Small intestine (tissue), 7 donors: ENCODE data around the gene FYB2. TPM values are rescaled to one million over a fixed set of nuclear protein-coding genes. Genes with fewer than 3 reads are reported as not detected.

Experiments
- DNase-seq, 2 donors: peaks; one replicate each; pipeline versions ENCODE4 v3.0.0 to v3.0.0-alpha.2; 2013
- FAIRE-seq: peaks from 2 replicates; lab custom pipeline; 2012; peaks lifted over from hg19 to GRCh38; lab: Jason Lieb, UNC
- H3K27ac ChIP-seq, 3 donors: one replicate each; pipeline ENCODE4 v1.5.1; 2013; ENCODE audit warnings: low read length in 2 of 3, mild to moderate bottlenecking in 2 of 3, control low read depth in 1 of 3, inconsistent platforms in 1 of 3, low read depth in 1 of 3, moderate library complexity in 1 of 3
- H3K27me3 ChIP-seq, 3 donors: one replicate each; pipeline ENCODE4 v1.6.1; 2013; ENCODE audit warnings: low read length in 3 of 3, inconsistent platforms in 1 of 3; ENCODE audit not compliant: control insufficient read depth in 3 of 3, insufficient read depth in 3 of 3
- H3K36me3 ChIP-seq, 3 donors: one replicate each; pipeline ENCODE4 v1.6.1; 2013; ENCODE audit warnings: low read length in 3 of 3, inconsistent platforms in 1 of 3, low read depth in 1 of 3, mild to moderate bottlenecking in 1 of 3, moderate library complexity in 1 of 3; ENCODE audit not compliant: control insufficient read depth in 3 of 3, insufficient read depth in 2 of 3
- H3K4me1 ChIP-seq, 3 donors: one replicate each; pipeline ENCODE4 v1.6.1; 2013; ENCODE audit warnings: low read length in 2 of 3, inconsistent platforms in 1 of 3, low read depth in 1 of 3, mild to moderate bottlenecking in 1 of 3, moderate library complexity in 1 of 3; ENCODE audit not compliant: control insufficient read depth in 3 of 3, insufficient read depth in 2 of 3
- H3K4me3 ChIP-seq, 3 donors: one replicate each; pipeline ENCODE4 v1.5.1; 2013; ENCODE audit warnings: low read length in 3 of 3, control low read depth in 1 of 3, inconsistent platforms in 1 of 3, low read depth in 1 of 3, mild to moderate bottlenecking in 1 of 3, moderate library complexity in 1 of 3
- H3K9me3 ChIP-seq, 2 donors: one replicate each; pipeline ENCODE4 v1.6.1; 2013; ENCODE audit warnings: low read depth in 1 of 2, low read length in 1 of 2; ENCODE audit not compliant: control insufficient read depth in 2 of 2, insufficient read depth in 1 of 2
- WGBS, 3 donors: extraction: QIAGEN DNeasy Blood & Tissue Kit; methylation state at CpG; one replicate each; pipeline ENCODE4 v1.1.7; 2013; 5-methylcytosine and 5-hydroxymethylcytosine counted together
- polyA plus RNA-seq, 4 donors: library from polyadenylated mRNA; stranded (reverse) in 3 of 4; unstranded in 1 of 4; fragments of 200-250 nt in 3 of 4; fragments of 120-200 nt in 1 of 4; gene quantifications; one replicate each; pipeline versions ENCODE4 v1.2.1 to v1.2.3, GENCODE V29; 2013
- donor health status: healthy with polysubstance abuse.
- donor health status: control.
- donor health status: control.
- donor health status: Bipolar disorder and iron deficiency.
- donor health status: healthy.

Gene FYB2
- polyA plus RNA-seq, 4 donors = 1.1 to 10.2 (median 1.2) TPM; not detected in 1

DNA sequence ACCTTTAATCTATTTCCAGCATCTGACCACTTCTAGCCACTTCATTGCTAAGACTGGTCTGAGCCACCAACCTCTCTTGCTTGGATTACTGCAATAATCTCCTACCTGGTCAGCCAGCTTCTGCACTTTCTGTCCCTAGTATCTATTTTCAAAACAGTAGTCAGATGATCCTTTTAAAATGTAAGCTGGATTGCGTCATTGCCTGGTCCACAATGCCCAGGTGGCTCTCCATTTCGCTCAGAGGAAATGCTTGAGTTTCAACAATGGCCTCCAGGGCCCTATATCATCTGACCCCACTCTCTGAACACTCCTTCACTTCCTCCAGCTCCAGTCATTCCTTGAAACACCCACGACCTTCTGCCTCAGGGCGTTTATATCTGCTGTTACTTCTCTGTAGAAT is 2.3 kb downstream of the FYB2 start:
- no peaks in the 10 kb centered on the region for H3K36me3 ChIP-seq
- no peak overlapping the region for H3K4me3 ChIP-seq
- peaks cover 0 to 6% of the 10 kb centered on the region in 2 donors for H3K9me3 ChIP-seq
- peak overlapping the region in 1 of 3 donors; percentile 92 for H3K27ac ChIP-seq
- WGBS, 3 donors = 65 to 72% (median 68%) methylated on average over 4 of the region's 4 CpGs
- peaks cover 0 to 43% (median 0%) of the 10 kb centered on the region in 3 donors for H3K4me1 ChIP-seq
- FAIRE-seq (no peak), DNase-seq (peak in 1 of 2 donors; percentile 75)
- H3K27me3 ChIP-seq = no peaks in the 10 kb centered on the region

DNA sequence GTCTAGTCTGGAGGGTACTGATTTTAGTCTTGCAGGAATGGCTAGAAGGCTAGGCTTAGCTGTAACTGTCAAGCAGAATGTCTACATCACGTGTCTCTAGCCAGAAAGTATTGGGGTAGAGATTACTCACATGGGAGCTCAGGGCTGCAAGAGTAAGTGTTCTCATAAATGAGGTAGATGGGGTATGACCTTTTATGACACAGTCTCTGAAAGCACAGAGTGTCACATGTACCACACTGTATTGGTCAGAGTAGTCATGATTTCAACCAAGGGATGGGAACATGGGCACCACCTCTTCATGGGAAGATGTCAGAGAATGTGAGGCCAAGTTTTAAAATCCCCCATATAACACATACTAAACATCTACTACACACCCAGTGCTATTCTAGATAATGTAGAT is 2.9 kb downstream of the FYB2 start:
- FAIRE-seq (no peak), DNase-seq (no peak)
- H3K4me3 ChIP-seq = no peak overlapping the region
- 82 to 97% (median 91%) methylated on average over 1 of the region's 1 CpG for WGBS, 3 donors
- H3K27ac ChIP-seq = peak overlapping the region in 1 of 3 donors; percentile 92
- H3K36me3 ChIP-seq = no peaks in the 10 kb centered on the region
- H3K4me1 ChIP-seq = peaks cover 0 to 42% (median 0%) of the 10 kb centered on the region in 3 donors
- H3K9me3 ChIP-seq = peaks cover 0 to 6% of the 10 kb centered on the region in 2 donors
- H3K27me3 ChIP-seq = peaks cover 0 to 2% (median 0%) of the 10 kb centered on the region in 3 donors

DNA sequence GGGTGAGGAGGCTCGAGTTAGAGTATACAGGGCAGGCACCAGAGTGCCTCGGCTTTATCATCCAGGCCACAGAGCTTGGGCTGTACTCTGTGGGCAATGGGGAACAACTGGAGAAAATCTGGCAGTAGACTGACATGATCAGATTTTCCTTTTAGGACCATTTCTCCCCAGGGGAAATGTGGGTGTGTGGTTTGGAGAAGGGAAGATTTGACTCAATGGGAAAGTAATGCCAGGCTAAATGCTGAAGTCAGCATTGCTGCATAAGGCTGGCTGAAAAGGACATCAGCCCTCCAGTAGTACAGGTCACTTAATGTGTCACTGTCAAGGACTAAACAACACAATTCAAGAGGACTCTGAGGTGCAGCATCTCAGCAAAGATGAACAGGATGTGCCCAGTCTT is 5.0 kb downstream of the FYB2 start:
- 79 to 91% (median 88%) methylated on average over 2 of the region's 2 CpGs for WGBS, 3 donors
- peaks cover 0 to 2% (median 0%) of the 10 kb centered on the region in 3 donors for H3K27me3 ChIP-seq

DNA sequence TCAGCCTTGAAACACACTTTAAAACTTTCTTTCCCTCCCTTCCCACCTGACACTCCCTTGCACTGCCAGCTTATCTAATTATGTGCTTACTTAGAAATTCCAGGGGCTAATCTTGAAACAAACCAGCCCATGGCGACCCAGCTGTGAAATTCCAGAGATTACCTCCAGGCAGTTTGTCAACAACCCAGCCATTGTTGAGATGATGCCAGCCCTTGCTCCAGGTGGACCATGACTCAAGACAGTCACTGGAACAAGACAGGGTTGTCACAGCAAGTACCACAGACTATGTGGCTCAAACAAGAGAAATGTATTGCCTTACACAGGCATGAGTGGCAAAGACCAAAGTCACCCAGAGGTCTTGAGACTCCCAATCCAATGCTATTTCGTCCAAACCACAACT is 7.9 kb downstream of the FYB2 start:
- H3K9me3 ChIP-seq = peaks cover 0 to 6% of the 10 kb centered on the region in 2 donors
- FAIRE-seq = no peak
- peaks cover 0 to 2% (median 0%) of the 10 kb centered on the region in 3 donors for H3K27me3 ChIP-seq
- no peaks in the 10 kb centered on the region for H3K36me3 ChIP-seq
- 10 to 43% (median 26%) methylated on average over 2 of the region's 2 CpGs for WGBS, 3 donors
- DNase-seq = peak; percentile 31 to 58
- peaks cover 0 to 4% (median 0%) of the 10 kb centered on the region in 3 donors for H3K4me1 ChIP-seq
- no peak overlapping the region for H3K4me3 ChIP-seq
- no peak overlapping the region for H3K27ac ChIP-seq

More for the DNA sequence above, 5.0 kb downstream of the FYB2 start:
- DNase-seq (no peak), FAIRE-seq (no peak)
- H3K4me3 ChIP-seq = no peak overlapping the region
- H3K27ac ChIP-seq = no peak overlapping the region
- peaks cover 0 to 22% (median 0%) of the 10 kb centered on the region in 3 donors for H3K4me1 ChIP-seq
- H3K9me3 ChIP-seq = peaks cover 0 to 6% of the 10 kb centered on the region in 2 donors
- H3K36me3 ChIP-seq = no peaks in the 10 kb centered on the region

DNA sequence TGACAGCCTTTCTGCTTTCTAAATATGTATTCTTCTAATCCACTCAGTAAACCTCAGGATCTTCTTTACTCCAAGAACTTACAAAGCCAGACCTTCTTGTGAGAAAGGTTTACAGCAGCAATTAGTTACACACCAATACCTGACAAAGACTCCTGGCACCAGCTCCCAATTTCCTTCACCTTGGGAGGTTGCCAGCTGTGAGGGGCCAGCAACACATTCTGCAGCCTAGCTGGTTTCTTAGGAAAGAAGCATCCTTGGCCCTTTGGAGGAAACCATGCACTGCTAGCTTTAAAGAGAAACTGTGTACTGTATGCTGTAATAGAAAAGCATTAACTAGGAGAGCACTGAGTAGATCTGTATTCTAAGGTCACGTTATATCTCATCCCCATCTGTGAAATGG is 10.8 kb downstream of the FYB2 start:
- peaks cover 0 to 2% (median 0%) of the 10 kb centered on the region in 3 donors for H3K27me3 ChIP-seq
- H3K4me3 ChIP-seq = no peak overlapping the region
- no peaks in the 10 kb centered on the region for H3K4me1 ChIP-seq
- no peaks in the 10 kb centered on the region for H3K36me3 ChIP-seq
- WGBS, 3 donors = 29 to 82% (median 61%) methylated on average over 1 of the region's 1 CpG
- DNase-seq = no peak
- no peak overlapping the region for H3K27ac ChIP-seq
- FAIRE-seq = no peak
- H3K9me3 ChIP-seq = peaks cover 0 to 4% of the 10 kb centered on the region in 2 donors

DNA sequence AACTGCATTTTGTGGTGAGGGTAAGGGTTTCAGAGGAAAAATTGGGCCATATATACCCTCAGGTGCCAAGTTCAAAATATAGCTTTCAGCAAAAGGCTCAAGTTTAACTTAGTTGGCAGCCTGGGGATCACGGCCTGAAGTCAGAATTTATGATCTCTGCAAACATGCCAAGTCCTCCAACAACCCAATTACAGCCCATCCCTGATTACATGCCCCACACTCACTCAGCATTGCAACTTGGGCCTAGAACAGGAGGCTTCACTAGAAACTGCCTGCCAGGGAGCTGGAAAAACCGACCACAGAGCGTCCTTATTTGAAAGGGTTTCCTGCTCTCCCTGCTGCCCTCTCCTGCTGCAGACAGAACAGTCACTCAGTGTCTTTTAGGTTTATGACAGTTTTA is 12.4 kb downstream of the FYB2 start:
- FAIRE-seq (no peak), DNase-seq (no peak)
- 14 to 39% (median 34%) methylated on average over 3 of the region's 3 CpGs for WGBS, 3 donors
- Histone ChIP-seq H3K27me3 (peaks cover 0 to 2% (median 0%) of the 10 kb centered on the region in 3 donors), H3K9me3 (peaks cover 0 to 4% of the 10 kb centered on the region in 2 donors), H3K4me1 (no peaks in the 10 kb centered on the region), H3K27ac (no peak overlapping the region), H3K36me3 (no peaks in the 10 kb centered on the region), H3K4me3 (no peak overlapping the region)

DNA sequence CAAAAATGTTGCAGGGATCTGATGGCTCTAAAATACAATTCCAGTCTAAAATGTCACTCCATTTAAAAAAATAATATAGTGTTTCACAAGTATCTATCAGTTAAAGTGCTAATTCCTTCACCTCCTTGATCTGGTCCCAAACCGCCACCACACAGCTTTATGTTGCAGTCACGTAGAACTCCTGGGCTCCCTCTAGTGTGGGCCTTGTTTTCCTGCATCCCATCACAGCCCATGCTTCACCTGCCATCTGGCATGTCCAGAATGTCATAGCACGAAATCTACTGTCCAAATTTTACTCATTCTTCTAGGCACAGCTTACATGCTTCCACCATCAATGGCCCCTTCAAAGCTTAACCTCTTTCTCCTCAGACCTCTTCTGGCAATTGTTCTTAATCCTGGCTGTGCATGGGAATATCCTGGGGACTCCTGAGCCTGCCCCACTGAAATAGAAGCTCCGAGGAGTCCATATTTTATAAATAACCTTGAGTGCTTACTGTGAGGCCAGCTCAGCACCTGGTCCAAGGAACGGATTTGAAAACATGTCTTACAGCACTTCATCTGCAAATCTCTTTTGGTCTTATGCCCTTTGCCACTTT is 15.5 kb downstream of the FYB2 start:
- WGBS, 3 donors = 55 to 62% (median 55%) methylated on average over 5 of the region's 5 CpGs
- Histone ChIP-seq H3K9me3 (peaks cover 0 to 4% of the 10 kb centered on the region in 2 donors), H3K4me1 (no peaks in the 10 kb centered on the region), H3K27me3 (no peaks in the 10 kb centered on the region), H3K27ac (no peak overlapping the region), H3K36me3 (no peaks in the 10 kb centered on the region), H3K4me3 (no peak overlapping the region)
- FAIRE-seq (no peak), DNase-seq (peak; percentile 53 to 68)

DNA sequence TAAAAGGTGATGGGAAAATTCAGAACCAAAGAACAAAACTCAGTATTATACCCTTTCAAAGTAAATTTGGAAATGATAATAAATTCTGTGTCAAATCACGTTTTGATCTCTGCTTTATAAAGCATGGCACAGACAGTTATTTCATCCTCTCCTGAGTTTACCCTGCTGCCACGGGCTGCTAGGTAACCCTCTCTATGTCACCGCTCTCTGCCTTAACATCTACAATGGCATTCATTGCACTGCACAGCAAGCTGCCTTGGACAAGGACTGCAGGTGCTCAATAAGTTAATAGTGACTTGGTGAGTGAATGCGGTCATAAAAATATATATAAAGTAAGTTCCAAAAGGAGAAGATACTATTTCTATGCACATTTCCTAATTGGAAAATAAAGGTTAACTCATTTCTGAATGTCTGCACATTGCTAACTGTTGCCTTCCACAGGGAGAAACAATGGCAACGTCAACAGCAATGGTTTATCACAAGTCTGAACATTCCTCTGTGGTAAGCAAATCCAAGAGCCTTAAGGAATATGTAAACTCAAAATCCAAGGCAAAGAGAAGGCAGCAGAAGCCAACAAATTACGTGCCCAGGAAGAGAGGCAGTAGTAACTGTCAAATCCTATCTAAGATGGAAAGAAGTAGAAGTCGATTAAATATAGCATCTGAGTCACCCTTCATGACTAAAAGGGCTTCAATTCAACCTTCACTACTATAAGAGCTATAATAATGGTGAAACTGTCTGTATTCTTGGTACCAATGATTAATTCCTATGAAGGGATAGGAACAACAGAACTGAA is 19.4 kb downstream of the FYB2 start:
- FAIRE-seq (no peak), DNase-seq (no peak)
- peaks cover 0 to 3% (median 0%) of the 10 kb centered on the region in 3 donors for H3K4me1 ChIP-seq
- WGBS, 3 donors = 78 to 84% (median 80%) methylated on average over 7 of the region's 7 CpGs
- H3K27me3 ChIP-seq = no peaks in the 10 kb centered on the region
- H3K9me3 ChIP-seq = no peaks in the 10 kb centered on the region
- no peaks in the 10 kb centered on the region for H3K36me3 ChIP-seq
- H3K4me3 ChIP-seq = no peak overlapping the region
- no peak overlapping the region for H3K27ac ChIP-seq
